Measurements from ENCODE around the gene MICB.
"Not testable (repeated sequence)": the region's sequence is repeated elsewhere in the genome, so short reads cannot be mapped to it uniquely, and the experiment has no call there.

The MICB gene

GRCh38 chr6:31476515-31477139 lies 21.3 kb upstream of the MICB start:
- no peak for DNase-seq

- DNase-seq = no peak
Measured at GRCh38 chr6:31477521-31477920, 20.4 kb upstream of the MICB start.

- no peak for DNase-seq
Measured at GRCh38 chr6:31478186-31478950, 19.6 kb upstream of the MICB start.

GRCh38 chr6:31479151-31479932 lies 18.6 kb upstream of the MICB start:
- no peak for DNase-seq

GRCh38 chr6:31479933-31480535 lies 17.9 kb upstream of the MICB start:
- no peak for DNase-seq

GRCh38 chr6:31480574-31480973 lies 17.4 kb upstream of the MICB start:
- DNase-seq = no peak

GRCh38 chr6:31483392-31483791 lies 14.6 kb upstream of the MICB start:
- no peak for DNase-seq

GRCh38 chr6:31485055-31485454 lies 12.9 kb upstream of the MICB start:
- DNase-seq = no peak

GRCh38 chr6:31486065-31486837 lies 11.7 kb upstream of the MICB start:
- not testable (repeated sequence) for DNase-seq

- not testable (repeated sequence) for DNase-seq
Measured at GRCh38 chr6:31487674-31488073, 10.3 kb upstream of the MICB start.

GRCh38 chr6:31489086-31489485 lies 8.9 kb upstream of the MICB start:
- DNase-seq = no peak

- peak; percentile 21 for DNase-seq
Measured at GRCh38 chr6:31490115-31490873, 7.7 kb upstream of the MICB start.

GRCh38 chr6:31493550-31493874 lies 4.4 kb upstream of the MICB start:
- not testable (repeated sequence) for DNase-seq

- peak; percentile 95 for DNase-seq
Measured at GRCh38 chr6:31493875-31494694, 3.9 kb upstream of the MICB start.

GRCh38 chr6:31495580-31495979 lies 2.4 kb upstream of the MICB start:
- DNase-seq = no peak

GRCh38 chr6:31496826-31497225 lies 1.1 kb upstream of the MICB start:
- not testable (repeated sequence) for DNase-seq

GRCh38 chr6:31498748-31499147 lies 803 bp downstream of the MICB start:
- no peak for DNase-seq

- DNase-seq = not testable (repeated sequence)
Measured at GRCh38 chr6:31499648-31500047, 1.7 kb downstream of the MICB start.

- DNase-seq = peak; percentile 59
Measured at GRCh38 chr6:31502586-31502985, 4.6 kb downstream of the MICB start.

GRCh38 chr6:31509036-31509435 lies 11.1 kb downstream of the MICB start:
- not testable (repeated sequence) for DNase-seq

GRCh38 chr6:31510007-31510406 lies 12.1 kb downstream of the MICB start:
- DNase-seq = no peak

Measured in OCI-M1 (cell line).